Fibroblast of villous mesenchyme (primary cell): ENCODE data around the gene AARS2. TPM values are rescaled to one million over a fixed set of nuclear protein-coding genes. Genes with fewer than 3 reads are reported as not detected.
"Not testable (repeated sequence)": the region's sequence is repeated elsewhere in the genome, so short reads cannot be mapped to it uniquely, and the experiment has no call there.

ENCODE experiments used
- DNase-seq: peaks from one replicate; pipeline ENCODE4 v3.0.0-alpha.2; 2010; ENCODE audit warnings: low read depth
- H3K4me3 ChIP-seq: 2 replicates; pipeline ENCODE4 v1.5.1; 2011; ENCODE audit warnings: low read depth, mild to moderate bottlenecking, low read length
- CTCF ChIP-seq: IDR thresholded peaks from 2 replicates; pipeline ENCODE4 v1.5.1; 2012; ENCODE audit warnings: low read depth, mild to moderate bottlenecking, low read length; ENCODE audit not compliant: insufficient read depth
- total RNA-seq: library from RNA; depleted of rRNA; stranded (reverse); fragments of >200 nt; gene quantifications from 2 replicates; pipeline ENCODE4 v1.2.3, GENCODE V29; 2012

Gene AARS2
- total RNA-seq, 1 donor: 16.0 TPM

GRCh38 chr6:44338228-44339122 lies 25.3 kb upstream of the AARS2 start:
- peak; percentile 78 for TF ChIP-seq CTCF
- H3K4me3 ChIP-seq: no peak overlapping the region
- DNase-seq: peak; percentile 59

- no peak overlapping the region for H3K4me3 ChIP-seq
- no peak for TF ChIP-seq CTCF
- DNase-seq: no peak
Measured at GRCh38 chr6:44335631-44336030, 22.5 kb upstream of the AARS2 start.

- no peak overlapping the region for H3K4me3 ChIP-seq
- DNase-seq: no peak
- no peak for TF ChIP-seq CTCF
Measured at GRCh38 chr6:44333942-44334341, 20.8 kb upstream of the AARS2 start.

GRCh38 chr6:44333273-44333919 lies 20.2 kb upstream of the AARS2 start:
- no peak for DNase-seq
- H3K4me3 ChIP-seq: no peak overlapping the region
- TF ChIP-seq CTCF: no peak

GRCh38 chr6:44332585-44332984 lies 19.4 kb upstream of the AARS2 start:
- no peak for DNase-seq
- TF ChIP-seq CTCF: no peak
- no peak overlapping the region for H3K4me3 ChIP-seq

- H3K4me3 ChIP-seq: no peak overlapping the region
- no peak for DNase-seq
Measured at GRCh38 chr6:44329858-44330257, 16.7 kb upstream of the AARS2 start.

GRCh38 chr6:44328203-44328602 lies 15.1 kb upstream of the AARS2 start:
- not testable (repeated sequence) for H3K4me3 ChIP-seq

More at GRCh38 chr6:44329858-44330257, 16.7 kb upstream of the AARS2 start:
- TF ChIP-seq CTCF: no peak

More at GRCh38 chr6:44328203-44328602, 15.1 kb upstream of the AARS2 start:
- DNase-seq: not testable (repeated sequence)
